ENCODE data around the gene PTPRN2. TPM values are rescaled to one million over a fixed set of nuclear protein-coding genes. Genes with fewer than 3 reads are reported as not detected.

Gene PTPRN2
- total RNA-seq, 1 experiment from 2014 or later: not detected

DNA sequence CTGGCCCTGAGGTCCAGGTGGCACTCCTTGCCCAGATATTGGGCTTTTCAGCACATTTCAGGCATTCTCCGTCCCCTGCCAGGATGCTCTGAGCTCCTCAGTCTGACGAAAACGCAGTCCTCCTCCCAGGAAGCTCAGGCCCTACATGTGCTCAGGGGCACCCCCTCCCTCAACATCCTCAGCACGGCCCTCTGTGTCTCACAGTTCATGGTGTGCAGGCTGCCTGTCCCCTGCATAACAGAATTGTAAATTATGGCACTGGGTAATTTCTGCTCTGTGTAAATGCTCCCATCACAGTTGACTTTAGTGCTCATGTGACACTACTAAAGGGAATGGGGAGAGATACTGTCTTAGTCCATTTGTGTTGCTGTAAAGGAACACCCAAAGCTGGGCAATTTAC, 687.1 kb downstream of the PTPRN2 start:
- Histone ChIP-seq H3K9me2 (ENCODE audit: insufficient read depth) (no peaks in the 10 kb centered on the region), H3K36me3 (ENCODE audit: low read depth) (no peaks in the 10 kb centered on the region), H3K27ac (no peak overlapping the region), H3K9me3 (ENCODE audit: insufficient read depth, low read depth) (no peaks in the 10 kb centered on the region), H3K4me2 (no peak overlapping the region), H2AFZ (no peak overlapping the region), H3K79me2 (ENCODE audit: low read depth) (no peaks in the 10 kb centered on the region), H3K4me1 (replicated peaks; ENCODE audit: insufficient read depth) (no peaks in the 10 kb centered on the region), H3K27me3 (ENCODE audit: insufficient read depth, low read depth) (peaks cover 100% of the 10 kb centered on the region), H3K4me3 (no peak overlapping the region), H3F3A (ENCODE audit: insufficient read depth, low read depth) (no peaks in the 10 kb centered on the region), H4K20me1 (ENCODE audit: insufficient read depth) (no peaks in the 10 kb centered on the region)
- CTCF ChIA-PET: no interaction called here
- intact Hi-C loops (cut with micrococcal nuclease; ENCODE audit: unreplicated experiment): no loop called here
- no peak for TF ChIP-seq EZH2 (IDR thresholded peaks at IDR 0.05; ENCODE audit: low read depth)
- TF ChIP-seq, protein P1, sequence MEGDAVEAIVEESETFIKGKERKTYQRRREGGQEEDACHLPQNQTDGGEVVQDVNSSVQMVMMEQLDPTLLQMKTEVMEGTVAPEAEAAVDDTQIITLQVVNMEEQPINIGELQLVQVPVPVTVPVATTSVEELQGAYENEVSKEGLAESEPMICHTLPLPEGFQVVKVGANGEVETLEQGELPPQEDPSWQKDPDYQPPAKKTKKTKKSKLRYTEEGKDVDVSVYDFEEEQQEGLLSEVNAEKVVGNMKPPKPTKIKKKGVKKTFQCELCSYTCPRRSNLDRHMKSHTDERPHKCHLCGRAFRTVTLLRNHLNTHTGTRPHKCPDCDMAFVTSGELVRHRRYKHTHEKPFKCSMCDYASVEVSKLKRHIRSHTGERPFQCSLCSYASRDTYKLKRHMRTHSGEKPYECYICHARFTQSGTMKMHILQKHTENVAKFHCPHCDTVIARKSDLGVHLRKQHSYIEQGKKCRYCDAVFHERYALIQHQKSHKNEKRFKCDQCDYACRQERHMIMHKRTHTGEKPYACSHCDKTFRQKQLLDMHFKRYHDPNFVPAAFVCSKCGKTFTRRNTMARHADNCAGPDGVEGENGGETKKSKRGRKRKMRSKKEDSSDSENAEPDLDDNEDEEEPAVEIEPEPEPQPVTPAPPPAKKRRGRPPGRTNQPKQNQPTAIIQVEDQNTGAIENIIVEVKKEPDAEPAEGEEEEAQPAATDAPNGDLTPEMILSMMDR (conservative IDR thresholded peaks at IDR 0.05): no peak
- BruUV-seq (replicated peaks): no TSS peak
- DNase-seq: no peak
- POLR2A ChIA-PET (ENCODE audit: unreplicated experiment): no interaction called here

- Histone ChIP-seq H3K27ac (no peak overlapping the region), H3K4me3 (no peak overlapping the region), H2AFZ (no peak overlapping the region), H3K36me3 (ENCODE audit: low read depth) (no peaks in the 10 kb centered on the region), H3K4me1 (replicated peaks; ENCODE audit: insufficient read depth) (no peaks in the 10 kb centered on the region), H3K9me2 (ENCODE audit: insufficient read depth) (no peaks in the 10 kb centered on the region), H4K20me1 (ENCODE audit: insufficient read depth) (no peaks in the 10 kb centered on the region), H3K79me2 (ENCODE audit: low read depth) (no peaks in the 10 kb centered on the region), H3K4me2 (no peak overlapping the region), H3F3A (ENCODE audit: insufficient read depth, low read depth) (no peaks in the 10 kb centered on the region), H3K9me3 (ENCODE audit: insufficient read depth, low read depth) (no peaks in the 10 kb centered on the region), H3K27me3 (ENCODE audit: insufficient read depth, low read depth) (peaks cover 100% of the 10 kb centered on the region)
- ChIA-PET POLR2A (ENCODE audit: unreplicated experiment) (no interaction called here), CTCF (no interaction called here)
- TF ChIP-seq, protein P1 (conservative IDR thresholded peaks at IDR 0.05): no peak
- no peak for TF ChIP-seq EZH2 (IDR thresholded peaks at IDR 0.05; ENCODE audit: low read depth)
- no TSS peak for BruUV-seq (replicated peaks)
- intact Hi-C loops (cut with micrococcal nuclease; ENCODE audit: unreplicated experiment): no loop called here
- DNase-seq: no peak
These were observed 687.6 kb downstream of the PTPRN2 start for GRCh38 chr7:157900011-157900410.

GRCh38 chr7:157898802-157899505, 688.7 kb downstream of the PTPRN2 start:
- Histone ChIP-seq H3K9me3 (ENCODE audit: insufficient read depth, low read depth) (no peaks in the 10 kb centered on the region), H3K36me3 (ENCODE audit: low read depth) (no peaks in the 10 kb centered on the region), H3K4me2 (no peak overlapping the region), H3K4me3 (no peak overlapping the region), H2AFZ (no peak overlapping the region), H3K27me3 (ENCODE audit: insufficient read depth, low read depth) (peaks cover 98% of the 10 kb centered on the region), H3K9me2 (ENCODE audit: insufficient read depth) (no peaks in the 10 kb centered on the region), H3K27ac (no peak overlapping the region), H3F3A (ENCODE audit: insufficient read depth, low read depth) (no peaks in the 10 kb centered on the region), H3K79me2 (ENCODE audit: low read depth) (no peaks in the 10 kb centered on the region), H4K20me1 (ENCODE audit: insufficient read depth) (no peaks in the 10 kb centered on the region), H3K4me1 (replicated peaks; ENCODE audit: insufficient read depth) (no peaks in the 10 kb centered on the region)
- CTCF ChIA-PET: no interaction called here
- POLR2A ChIA-PET (ENCODE audit: unreplicated experiment): no interaction called here
- intact Hi-C loops (cut with micrococcal nuclease; ENCODE audit: unreplicated experiment): no loop called here
- DNase-seq: no peak
- no TSS peak for BruUV-seq (replicated peaks)
- TF ChIP-seq, protein P1 (conservative IDR thresholded peaks at IDR 0.05): no peak
- TF ChIP-seq EZH2 (IDR thresholded peaks at IDR 0.05; ENCODE audit: low read depth): no peak

Measured in PC-9 (cell line).